ENCODE measurements around the gene C4orf33. TPM values are rescaled to one million over a fixed set of nuclear protein-coding genes. Genes with fewer than 3 reads are reported as not detected.

Gene C4orf33
- total RNA-seq, 4 donors from 2014 or later: 0.26 to 10.9 (median 4.7) TPM

DNA sequence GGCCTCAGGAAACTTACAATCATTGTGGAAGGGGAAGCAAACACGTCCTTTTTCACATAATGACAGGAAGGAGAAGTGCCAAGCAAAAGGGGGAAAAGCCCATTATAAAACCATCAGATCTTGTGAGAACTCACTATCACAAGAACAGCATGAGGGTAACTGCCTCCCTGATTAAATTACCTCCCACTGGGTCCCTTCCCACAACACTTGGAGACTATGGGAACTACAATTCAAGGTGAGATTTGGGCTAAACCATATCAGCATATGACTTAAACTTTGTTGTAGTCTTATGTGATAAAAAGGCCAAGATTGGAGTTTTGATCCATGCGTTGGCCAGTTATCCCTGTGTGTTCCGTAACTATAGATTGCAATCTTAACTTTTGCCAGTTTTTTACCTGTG, 68.3 kb downstream of the C4orf33 start:
- H3K36me3 ChIP-seq: no peaks in the 10 kb centered on the region
- H3K4me1 ChIP-seq: no peaks in the 10 kb centered on the region
- H3K27ac ChIP-seq: no peak overlapping the region
- no peak overlapping the region for H3K4me3 ChIP-seq
- TF ChIP-seq POLR2A (IDR thresholded peaks at IDR 0.05) (no peak), CTCF (IDR thresholded peaks at IDR 0.05) (no peak)
- intact Hi-C loops (cut with DNase I; ENCODE audit: low total_unique reads): no loop called here
- DNase-seq: no peak
- no peaks in the 10 kb centered on the region for H3K27me3 ChIP-seq
- no peaks in the 10 kb centered on the region for H3K9me3 ChIP-seq

Other genes starting within 250 kb of the C4orf33 start
- 10 to 100 TPM in 3 of 4 donors, 1 to 10 TPM in 1; 7.2 to 47.5 (median 30.6) TPM for gene SCLT1, start 2.6 kb upstream of the C4orf33 start, total RNA-seq